Neural crest cell (in vitro differentiated cells): ENCODE results near the gene SLIT3. TPM values are rescaled to one million over a fixed set of nuclear protein-coding genes. Genes with fewer than 3 reads are reported as not detected.

ENCODE experiments used
- DNase-seq: peaks from one replicate; pipeline ENCODE4 v3.0.0; 2021; ENCODE audit warnings: low read depth, mixed read lengths, low spot score
- H3K27ac Mint-ChIP-seq: one replicate; pipeline ENCODE4 v1.8.0; 2021; ENCODE audit warnings: mild to moderate bottlenecking, mixed read lengths; ENCODE audit not compliant: unreplicated experiment
- H3K27me3 Mint-ChIP-seq: 2 replicates; pipeline ENCODE4 v1.8.0; 2021; ENCODE audit warnings: low read depth, mild to moderate bottlenecking, mixed read lengths
- H3K36me3 Mint-ChIP-seq: 2 replicates; pipeline ENCODE4 v1.8.0; 2021; ENCODE audit warnings: low read depth, mild to moderate bottlenecking, mixed read lengths
- H3K4me1 Mint-ChIP-seq: 2 replicates; pipeline ENCODE4 v1.8.0; 2021; ENCODE audit warnings: mixed read lengths
- H3K4me3 Mint-ChIP-seq: one replicate; pipeline ENCODE4 v1.8.0; 2021; ENCODE audit warnings: mild to moderate bottlenecking, mixed read lengths
- H3K9me3 Mint-ChIP-seq: 2 replicates; pipeline ENCODE4 v1.8.0; 2021; ENCODE audit warnings: mixed read lengths
- total RNA-seq: library from RNA; stranded (reverse); gene quantifications from 2 replicates; pipeline ENCODE4 v1.2.1, GENCODE V29; 2021
- TF ChIP-seq, protein P1 (sequence below): fragments of 200-600 bp; sonication (generic); conservative IDR thresholded peaks from 2 replicates; pipeline ENCODE4 v1.5.0; 2021; ENCODE audit warnings: antibody characterized with exemption, mild to moderate bottlenecking

Gene SLIT3
- total RNA-seq, 1 donor from 2014 or later: 13.3 TPM

DNA sequence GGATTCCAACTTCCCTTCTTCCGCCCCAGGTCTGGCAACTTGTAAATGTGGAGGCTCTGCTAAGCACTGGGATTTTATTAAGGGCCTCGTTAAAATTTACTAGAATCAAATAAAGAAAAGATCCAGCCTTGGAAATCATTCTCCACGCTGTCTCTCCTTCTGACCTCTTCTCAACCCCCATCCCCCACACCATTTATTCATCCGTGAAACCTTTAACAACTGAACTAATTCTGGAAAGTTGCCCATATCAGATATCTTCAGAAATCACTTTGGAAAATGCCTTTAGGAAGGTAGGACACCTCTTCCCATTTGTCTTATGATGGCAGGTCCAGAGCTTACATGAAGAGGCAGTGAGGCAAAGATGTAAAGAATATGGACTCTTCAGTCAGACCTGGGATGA, 288.5 kb downstream of the SLIT3 start:
- Mint-ChIP-seq H3K9me3 (no peaks in the 10 kb centered on the region), H3K4me3 (no peak overlapping the region), H3K27me3 (no peaks in the 10 kb centered on the region), H3K4me1 (peaks cover 8% of the 10 kb centered on the region), H3K36me3 (no peaks in the 10 kb centered on the region), H3K27ac (no peak overlapping the region)
- DNase-seq: no peak
- TF ChIP-seq, protein P1, sequence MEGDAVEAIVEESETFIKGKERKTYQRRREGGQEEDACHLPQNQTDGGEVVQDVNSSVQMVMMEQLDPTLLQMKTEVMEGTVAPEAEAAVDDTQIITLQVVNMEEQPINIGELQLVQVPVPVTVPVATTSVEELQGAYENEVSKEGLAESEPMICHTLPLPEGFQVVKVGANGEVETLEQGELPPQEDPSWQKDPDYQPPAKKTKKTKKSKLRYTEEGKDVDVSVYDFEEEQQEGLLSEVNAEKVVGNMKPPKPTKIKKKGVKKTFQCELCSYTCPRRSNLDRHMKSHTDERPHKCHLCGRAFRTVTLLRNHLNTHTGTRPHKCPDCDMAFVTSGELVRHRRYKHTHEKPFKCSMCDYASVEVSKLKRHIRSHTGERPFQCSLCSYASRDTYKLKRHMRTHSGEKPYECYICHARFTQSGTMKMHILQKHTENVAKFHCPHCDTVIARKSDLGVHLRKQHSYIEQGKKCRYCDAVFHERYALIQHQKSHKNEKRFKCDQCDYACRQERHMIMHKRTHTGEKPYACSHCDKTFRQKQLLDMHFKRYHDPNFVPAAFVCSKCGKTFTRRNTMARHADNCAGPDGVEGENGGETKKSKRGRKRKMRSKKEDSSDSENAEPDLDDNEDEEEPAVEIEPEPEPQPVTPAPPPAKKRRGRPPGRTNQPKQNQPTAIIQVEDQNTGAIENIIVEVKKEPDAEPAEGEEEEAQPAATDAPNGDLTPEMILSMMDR: no peak

DNA sequence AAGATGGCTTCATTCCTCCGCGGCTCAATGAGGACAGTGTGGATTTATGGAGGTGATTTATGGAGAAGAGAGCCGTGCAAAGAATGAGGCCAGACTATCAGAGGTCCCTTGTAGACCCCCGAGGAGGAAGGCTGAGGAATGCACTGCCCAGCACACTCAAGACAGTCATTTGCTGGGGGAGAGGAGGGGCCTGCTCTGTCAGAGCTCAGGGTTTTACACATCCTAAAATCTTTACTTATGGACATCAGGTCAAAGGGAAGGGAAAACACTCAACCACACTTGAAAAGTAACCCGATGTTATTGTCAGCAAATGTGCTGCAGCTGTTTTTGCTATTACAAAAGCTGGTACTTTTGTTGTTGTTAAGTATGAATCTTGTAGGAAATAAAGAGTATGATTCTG, 289.5 kb downstream of the SLIT3 start:
- TF ChIP-seq, protein P1: no peak
- H3K27ac Mint-ChIP-seq: no peak overlapping the region
- no peak for DNase-seq
- H3K36me3 Mint-ChIP-seq: no peaks in the 10 kb centered on the region
- peaks cover 8% of the 10 kb centered on the region for H3K4me1 Mint-ChIP-seq
- H3K27me3 Mint-ChIP-seq: no peaks in the 10 kb centered on the region
- H3K4me3 Mint-ChIP-seq: no peak overlapping the region
- H3K9me3 Mint-ChIP-seq: no peaks in the 10 kb centered on the region

DNA sequence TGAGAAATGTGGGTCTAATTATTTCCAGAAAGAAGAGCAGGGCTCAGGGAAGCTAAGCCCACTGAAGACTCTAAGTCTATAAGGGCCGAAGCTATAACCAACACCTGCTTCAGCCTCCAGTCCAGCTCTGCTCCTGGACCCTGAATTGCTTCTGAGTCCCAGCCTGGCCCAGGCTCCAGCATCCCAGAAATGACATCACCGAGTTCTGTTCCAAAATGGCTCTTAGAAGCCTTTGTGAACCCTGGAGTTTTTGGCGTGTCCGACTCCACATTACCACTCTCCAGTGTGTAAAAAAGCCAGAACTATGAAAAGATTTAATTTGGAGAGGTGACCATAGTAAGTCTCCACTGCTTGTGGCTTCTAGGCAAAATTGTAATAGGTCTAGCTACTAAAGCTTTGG, 289.9 kb downstream of the SLIT3 start:
- H3K27me3 Mint-ChIP-seq: no peaks in the 10 kb centered on the region
- peaks cover 6% of the 10 kb centered on the region for H3K4me1 Mint-ChIP-seq
- TF ChIP-seq, protein P1: no peak
- no peaks in the 10 kb centered on the region for H3K36me3 Mint-ChIP-seq
- no peaks in the 10 kb centered on the region for H3K9me3 Mint-ChIP-seq
- H3K4me3 Mint-ChIP-seq: no peak overlapping the region
- H3K27ac Mint-ChIP-seq: no peak overlapping the region
- DNase-seq: no peak

DNA sequence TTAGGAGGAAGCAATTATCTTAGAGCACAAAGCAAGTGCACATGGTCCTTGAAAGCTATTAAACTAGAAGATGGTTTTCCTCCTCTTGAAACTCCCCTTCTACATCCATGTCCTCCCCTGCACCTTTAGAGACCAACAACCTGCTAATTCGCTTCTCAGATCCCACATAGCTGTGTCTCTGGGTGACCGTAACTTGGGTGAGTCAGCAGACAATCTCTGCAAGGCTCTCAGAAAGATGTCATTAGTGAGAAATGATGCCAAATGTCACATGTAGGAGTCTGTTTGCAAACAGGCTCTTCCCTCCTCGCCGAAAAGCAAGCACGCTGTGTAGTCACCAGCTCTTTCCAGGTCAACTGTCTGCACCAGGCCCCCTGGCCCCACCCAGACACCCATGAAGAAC, 291.8 kb downstream of the SLIT3 start:
- TF ChIP-seq, protein P1: no peak
- Mint-ChIP-seq H3K4me3 (no peak overlapping the region), H3K27ac (no peak overlapping the region), H3K27me3 (no peaks in the 10 kb centered on the region), H3K36me3 (no peaks in the 10 kb centered on the region), H3K9me3 (no peaks in the 10 kb centered on the region), H3K4me1 (peaks cover 4% of the 10 kb centered on the region)
- DNase-seq: no peak

DNA sequence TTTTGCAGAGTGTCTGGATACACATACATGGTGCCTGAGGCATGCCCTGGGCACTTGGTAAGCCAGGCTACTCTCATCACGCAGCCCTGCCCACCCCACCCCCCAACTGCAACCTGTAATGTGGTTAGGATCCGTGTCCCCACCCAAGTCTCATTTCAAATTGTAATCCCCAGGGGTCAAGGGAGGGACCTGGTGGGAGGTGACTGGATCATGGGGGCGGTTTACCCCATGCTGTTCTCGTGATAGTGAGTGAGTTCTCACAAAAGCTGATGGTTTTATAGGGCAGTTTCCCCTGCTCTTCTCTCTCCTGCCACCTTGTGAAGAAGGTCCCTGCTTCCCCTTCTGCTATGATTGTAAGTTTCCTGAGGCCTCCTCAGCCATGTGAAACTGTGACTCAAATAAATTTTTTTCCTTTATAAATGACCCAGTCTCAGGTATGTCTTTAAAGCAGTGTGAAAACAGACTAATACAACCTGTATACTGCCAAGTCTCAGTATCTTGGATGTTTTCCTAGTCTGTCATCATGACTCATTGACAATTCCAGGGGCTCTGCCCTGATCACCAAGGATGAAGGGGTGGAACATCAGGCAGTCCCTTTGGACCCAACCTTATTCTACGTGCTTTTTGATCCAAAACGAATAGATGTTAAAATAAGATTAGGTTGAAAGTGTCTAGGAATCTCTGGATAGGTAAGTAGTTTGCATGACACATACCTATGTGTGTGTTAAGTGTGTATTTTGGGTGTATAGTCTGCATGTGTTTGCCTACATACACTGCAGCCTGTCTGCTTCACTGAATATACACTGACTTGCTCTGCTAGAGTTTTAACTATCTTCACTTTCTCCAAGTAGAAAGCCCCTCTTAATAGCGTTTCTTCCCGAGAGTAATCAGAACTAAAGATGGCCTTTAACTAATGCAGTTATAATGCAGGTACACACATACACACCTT, 293.8 kb downstream of the SLIT3 start:
- Mint-ChIP-seq H3K4me3 (no peak overlapping the region), H3K36me3 (no peaks in the 10 kb centered on the region), H3K27ac (no peak overlapping the region), H3K27me3 (peaks cover 2% of the 10 kb centered on the region), H3K9me3 (no peaks in the 10 kb centered on the region), H3K4me1 (no peaks in the 10 kb centered on the region)
- TF ChIP-seq, protein P1: no peak
- DNase-seq: no peak
